OCI-LY1 (cell line): ENCODE results near the gene CENPW.

ENCODE experiments used
- H2AFZ ChIP-seq: fragments of 200-600 bp; sonication (generic), shearing (Covaris generic); 2 replicates; pipeline ENCODE4 v1.6.0; 2014; ENCODE audit warnings: antibody characterized with exemption, mild to moderate bottlenecking, low read length
- H3F3A ChIP-seq: fragments of 200-600 bp; sonication (generic), shearing (Covaris generic); 2 replicates; pipeline ENCODE4 v1.6.0; 2014; ENCODE audit warnings: mild to moderate bottlenecking, antibody characterized with exemption, low read length, moderate library complexity; ENCODE audit not compliant: insufficient read depth
- H3K27ac ChIP-seq: fragments of 200-600 bp; sonication (generic); 2 replicates; pipeline ENCODE4 v1.5.1; 2014; ENCODE audit warnings: low read length, mixed run types, mild to moderate bottlenecking, low read depth; ENCODE audit not compliant: poor library complexity, severe bottlenecking
- H3K27me3 ChIP-seq: fragments of 200-600 bp; sonication (generic); 2 replicates; pipeline ENCODE4 v1.6.0; 2014; ENCODE audit warnings: antibody characterized with exemption, mild to moderate bottlenecking, low read length, moderate library complexity; ENCODE audit not compliant: insufficient read depth
- H3K36me3 ChIP-seq: fragments of 200-600 bp; sonication (generic); 2 replicates; pipeline ENCODE4 v1.6.1; 2014; ENCODE audit warnings: mild to moderate bottlenecking, antibody characterized with exemption, low read length, moderate library complexity, mixed read lengths; ENCODE audit not compliant: insufficient read depth
- H3K4me1 ChIP-seq: fragments of 200-600 bp; sonication (generic); 2 replicates; pipeline ENCODE4 v1.5.1; 2014; ENCODE audit warnings: mild to moderate bottlenecking, low read length, moderate library complexity; ENCODE audit not compliant: insufficient read depth, severe bottlenecking
- H3K4me2 ChIP-seq: fragments of 200-600 bp; sonication (generic), shearing (Covaris generic); 2 replicates; pipeline ENCODE4 v1.6.1; 2014; ENCODE audit warnings: low read length
- H3K4me3 ChIP-seq: fragments of 200-600 bp; sonication (generic); 2 replicates; pipeline ENCODE4 v1.5.1; 2014; ENCODE audit warnings: low read length, low read depth, mild to moderate bottlenecking, mixed read lengths; ENCODE audit not compliant: poor library complexity, severe bottlenecking
- H3K79me2 ChIP-seq: fragments of 200-600 bp; shearing (Covaris generic); 2 replicates; pipeline ENCODE4 v1.6.1; 2016; ENCODE audit warnings: mixed run types, low read length, mixed read lengths; ENCODE audit not compliant: insufficient read depth
- H3K9ac ChIP-seq: fragments of 200-600 bp; sonication (generic), shearing (Covaris generic); 2 replicates; pipeline ENCODE4 v1.6.1; 2014; ENCODE audit warnings: mild to moderate bottlenecking, low read length, mixed read lengths
- H3K9me2 ChIP-seq: fragments of 200-600 bp; sonication (generic), shearing (Covaris generic); 2 replicates; pipeline ENCODE4 v1.6.1; 2014; ENCODE audit warnings: low read depth, mild to moderate bottlenecking, low read length, mixed read lengths
- H3K9me3 ChIP-seq: fragments of 200-600 bp; shearing (Covaris generic); 2 replicates; pipeline ENCODE4 v1.6.1; 2014; ENCODE audit warnings: low read length, mixed read lengths
- H4K20me1 ChIP-seq: fragments of 200-600 bp; sonication (generic), shearing (Covaris generic); 2 replicates; pipeline ENCODE4 v1.6.0; 2016; ENCODE audit warnings: mild to moderate bottlenecking, low read length; ENCODE audit not compliant: insufficient read depth
- CTCF ChIP-seq: fragments of 200-600 bp; sonication (generic), shearing (Covaris generic); IDR thresholded peaks from 2 replicates; pipeline ENCODE4 v1.5.1; 2017; ENCODE audit warnings: mild to moderate bottlenecking, antibody characterized with exemption, low read length, moderate library complexity, mixed read lengths
- EZH2 ChIP-seq: fragments of 200-600 bp; sonication (generic), shearing (Covaris generic); IDR thresholded peaks from 2 replicates; pipeline ENCODE4 v1.8.0; 2017; ENCODE audit warnings: borderline replicate concordance, mixed run types, mild to moderate bottlenecking, antibody characterized with exemption, low read length, moderate library complexity, mixed read lengths

Gene CENPW

DNA sequence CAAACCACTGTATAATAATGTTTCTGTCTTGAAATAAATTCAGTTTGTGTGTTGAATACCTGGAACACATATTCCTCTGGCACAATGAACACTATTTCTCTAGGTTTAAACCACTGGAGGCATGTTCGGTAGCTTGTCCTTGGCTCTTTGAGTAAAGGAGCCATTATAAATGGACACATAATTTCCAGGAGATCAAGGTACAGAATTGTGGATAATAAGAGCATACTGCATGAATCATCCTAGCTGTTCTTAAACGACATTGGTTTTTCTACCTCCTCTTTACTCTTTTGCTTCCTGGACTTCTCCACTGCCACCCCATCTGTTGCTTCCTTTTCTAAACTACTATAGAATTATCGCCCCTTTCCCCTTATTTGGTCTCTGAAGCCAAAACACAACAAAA, 1.2 kb downstream of the CENPW start:
- Histone ChIP-seq H3K36me3 (no peaks in the 10 kb centered on the region), H3K27ac (no peak overlapping the region), H4K20me1 (no peaks in the 10 kb centered on the region), H3K4me1 (peaks cover 35% of the 10 kb centered on the region), H3K27me3 (no peaks in the 10 kb centered on the region), H3K9me3 (no peaks in the 10 kb centered on the region), H3K9me2 (no peaks in the 10 kb centered on the region), H3K4me2 (peak overlapping the region; percentile 91), H3F3A (no peaks in the 10 kb centered on the region), H2AFZ (no peak overlapping the region), H3K79me2 (peaks cover 40% of the 10 kb centered on the region), H3K9ac (peak overlapping the region; percentile 76), H3K4me3 (peak overlapping the region; percentile 81)
- TF ChIP-seq CTCF = no peak
- no peak for TF ChIP-seq EZH2

GRCh38 chr6:126344181-126344580, 4.3 kb downstream of the CENPW start:
- no peak overlapping the region for H3K4me3 ChIP-seq
- H3K4me2 ChIP-seq = no peak overlapping the region
- no peak overlapping the region for H3K27ac ChIP-seq
- H3K27me3 ChIP-seq = no peaks in the 10 kb centered on the region
- H3K36me3 ChIP-seq = peaks cover under 1% of the 10 kb centered on the region
- no peaks in the 10 kb centered on the region for H3K9me2 ChIP-seq
- no peaks in the 10 kb centered on the region for H4K20me1 ChIP-seq
- no peak overlapping the region for H2AFZ ChIP-seq
- H3K4me1 ChIP-seq = peaks cover 35% of the 10 kb centered on the region
- no peaks in the 10 kb centered on the region for H3K9me3 ChIP-seq
- H3F3A ChIP-seq = no peaks in the 10 kb centered on the region
- H3K9ac ChIP-seq = no peak overlapping the region
- H3K79me2 ChIP-seq = peaks cover 40% of the 10 kb centered on the region
- no peak for TF ChIP-seq CTCF
- TF ChIP-seq EZH2 = no peak

GRCh38 chr6:126351960-126352359, 12.0 kb downstream of the CENPW start:
- TF ChIP-seq EZH2 (no peak), CTCF (no peak)
- no peaks in the 10 kb centered on the region for H3K27me3 ChIP-seq
- H3K9ac ChIP-seq = no peak overlapping the region

More at GRCh38 chr6:126351960-126352359, 12.0 kb downstream of the CENPW start:
- no peaks in the 10 kb centered on the region for H4K20me1 ChIP-seq
- H3K4me2 ChIP-seq = no peak overlapping the region
- no peaks in the 10 kb centered on the region for H3K4me1 ChIP-seq
- H3K9me2 ChIP-seq = no peaks in the 10 kb centered on the region
- no peaks in the 10 kb centered on the region for H3F3A ChIP-seq
- no peak overlapping the region for H3K27ac ChIP-seq
- H3K9me3 ChIP-seq = peaks cover 10% of the 10 kb centered on the region; the same call in 1 of the 2 replicates
- H3K36me3 ChIP-seq = peaks cover 11% of the 10 kb centered on the region
- no peak overlapping the region for H2AFZ ChIP-seq
- no peak overlapping the region for H3K4me3 ChIP-seq
- H3K79me2 ChIP-seq = no peaks in the 10 kb centered on the region
